Erythroblast (primary cell): ENCODE data around the gene ABCA7.

Source experiments
- GATA1 ChIP-seq: IDR thresholded peaks from 2 replicates; pipeline ENCODE4 v1.6.1; 2011; ENCODE audit warnings: low read depth, mild to moderate bottlenecking, control low read depth, low read length, moderate library complexity
- POLR2A ChIP-seq: IDR thresholded peaks from 2 replicates; pipeline ENCODE4 v1.6.1; 2011; ENCODE audit warnings: mild to moderate bottlenecking, low read length

- TF ChIP-seq POLR2A (no peak), GATA1 (no peak)
Observed at GRCh38 chr19:1008268-1009040, 31.5 kb upstream of the ABCA7 start.
